Motor neuron (in vitro differentiated cells): ENCODE results near the gene ZNF212. TPM values are rescaled to one million over a fixed set of nuclear protein-coding genes. Genes with fewer than 3 reads are reported as not detected.
"Not testable (repeated sequence)": the region's sequence is repeated elsewhere in the genome, so short reads cannot be mapped to it uniquely, and the experiment has no call there.

ENCODE experiments used
- ATAC-seq, 8 experiments: fragments of 200-7000 bp; cut with Tn5 transposase; replicated peaks in 6 of 8; 2 replicates each; pipeline ENCODE4 v1.8.0; 2021; ENCODE audit warnings: mild to moderate bottlenecking in 8 of 8, moderate library complexity in 8 of 8
- H3K27ac ChIP-seq, 2 donors: fragments of 250-450 bp; sonication (Bioruptor Pico); 2 replicates each; pipeline ENCODE4 v1.9.0; 2021; ENCODE audit warnings: antibody characterized with exemption in 2 of 2, mild to moderate bottlenecking in 2 of 2, moderate library complexity in 1 of 2
- H3K4me1 ChIP-seq, 2 donors: fragments of 250-450 bp; sonication (Bioruptor Pico); replicated peaks in 1 of 2; 2 replicates each; pipeline ENCODE4 v1.6.1; 2021; ENCODE audit warnings: antibody characterized with exemption in 2 of 2, mild to moderate bottlenecking in 2 of 2, moderate library complexity in 1 of 2
- H3K4me3 ChIP-seq, 5 donors: fragments of 250-450 bp; sonication (Bioruptor Pico); 2 replicates each; pipeline ENCODE4 v1.9.0; 2021; ENCODE audit warnings: antibody characterized with exemption in 5 of 5, mild to moderate bottlenecking in 5 of 5, moderate library complexity in 4 of 5
- WGBS, 10 experiments: fragments of 450-650 bp; shearing (Covaris generic); methylation state at CpG; one replicate each; pipeline ENCODE4 v1.0.0; 2022; 5-methylcytosine and 5-hydroxymethylcytosine counted together
- in situ Hi-C, 9 experiments: fragments of 400-800 bp; cut with MboI; loops; one replicate each; pipeline ENCODE4 v1.15.0; 2021; ENCODE audit warnings: low sequenced_read_pairs in 9 of 9, low pct_unique_long_range_greater_than_20kb in 2 of 9; ENCODE audit not compliant: unreplicated experiment in 9 of 9
- total RNA-seq, 8 experiments: library from RNA; unstranded; fragments of 300-600 nt; gene quantifications; 2 replicates each; pipeline versions ENCODE4 v1.2.3 to v1.2.4, GENCODE V29; 2022

The ZNF212 gene
- total RNA-seq, 8 experiments from 2014 or later: 3.9 to 10.2 (median 6.5) TPM

DNA sequence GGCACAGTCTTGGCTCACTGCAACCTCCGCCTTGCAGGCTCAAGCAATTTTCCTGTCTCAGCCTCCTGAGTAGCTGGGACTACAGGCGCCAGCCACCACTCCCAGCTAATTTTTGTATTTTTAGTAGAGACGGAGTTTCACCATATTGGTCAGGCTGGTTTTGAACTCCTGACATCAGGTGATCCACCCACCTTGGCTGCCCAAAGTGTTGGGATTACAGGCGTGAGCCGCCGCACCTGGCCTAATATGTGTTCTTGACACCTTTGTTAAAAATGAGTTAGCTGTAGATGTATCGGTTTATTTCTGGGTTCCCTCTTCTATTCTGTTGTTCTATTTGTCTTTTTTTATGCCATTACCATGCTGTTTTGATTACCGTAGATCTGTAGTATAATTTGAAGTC lies 35.0 kb downstream of the ZNF212 start:
- H3K4me3 ChIP-seq, in situ Hi-C loops, ATAC-seq, H3K27ac ChIP-seq, H3K4me1 ChIP-seq: not testable (repeated sequence)
- 89 to 100% (median 95%) methylated on average over 1 to 7 of the region's 8 CpGs for WGBS, 10 experiments

- in situ Hi-C loops: no loop called here
- H3K4me3 ChIP-seq: no peak overlapping the region
- no peaks in the 10 kb centered on the region for H3K4me1 ChIP-seq
- WGBS, 10 experiments: 93 to 100% (median 97%) methylated on average over 2 to 7 of the region's 9 CpGs; no CpG with 5 or more reads in 2 of the 10 experiments
- no peak for ATAC-seq
- H3K27ac ChIP-seq: no peak overlapping the region
Observed at GRCh38 chr7:149277871-149278270, 38.4 kb downstream of the ZNF212 start.

DNA sequence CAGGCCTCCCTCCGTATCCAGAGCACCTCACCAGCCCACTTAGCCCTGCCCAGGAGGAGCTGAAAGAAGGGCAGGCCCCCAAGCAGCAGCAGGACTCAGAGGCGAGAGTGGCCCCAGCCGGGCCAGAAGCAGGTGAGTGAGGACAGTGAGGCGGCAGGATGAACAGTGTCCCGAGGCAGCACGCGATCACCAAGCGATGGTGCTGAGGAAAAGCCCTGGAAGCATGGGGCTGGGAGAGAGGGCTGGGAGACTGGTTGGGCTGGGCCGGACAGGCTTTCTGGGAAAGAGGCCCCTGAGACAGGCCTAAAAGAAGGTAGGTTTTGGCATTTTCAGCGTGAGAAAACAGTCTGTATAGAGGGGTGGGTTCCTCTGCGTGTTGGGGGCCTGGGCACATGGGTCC lies 38.9 kb downstream of the ZNF212 start:
- in situ Hi-C loops: no loop called here
- H3K4me1 ChIP-seq: no peaks in the 10 kb centered on the region
- no peak overlapping the region for H3K4me3 ChIP-seq
- no peak overlapping the region for H3K27ac ChIP-seq
- 90 to 100% (median 99%) methylated on average over 1 to 9 of the region's 11 CpGs; no CpG with 5 or more reads in 5 of the 10 experiments for WGBS, 10 experiments
- no peak for ATAC-seq

GRCh38 chr7:149279111-149279743 lies 39.8 kb downstream of the ZNF212 start:
- WGBS, 10 experiments: 80 to 98% (median 91%) methylated on average over 1 to 9 of the region's 17 CpGs; no CpG with 5 or more reads in 4 of the 10 experiments
- in situ Hi-C loops: no loop called here
- Histone ChIP-seq H3K4me1 (no peaks in the 10 kb centered on the region), H3K27ac (no peak overlapping the region), H3K4me3 (no peak overlapping the region)
- ATAC-seq: no peak

DNA sequence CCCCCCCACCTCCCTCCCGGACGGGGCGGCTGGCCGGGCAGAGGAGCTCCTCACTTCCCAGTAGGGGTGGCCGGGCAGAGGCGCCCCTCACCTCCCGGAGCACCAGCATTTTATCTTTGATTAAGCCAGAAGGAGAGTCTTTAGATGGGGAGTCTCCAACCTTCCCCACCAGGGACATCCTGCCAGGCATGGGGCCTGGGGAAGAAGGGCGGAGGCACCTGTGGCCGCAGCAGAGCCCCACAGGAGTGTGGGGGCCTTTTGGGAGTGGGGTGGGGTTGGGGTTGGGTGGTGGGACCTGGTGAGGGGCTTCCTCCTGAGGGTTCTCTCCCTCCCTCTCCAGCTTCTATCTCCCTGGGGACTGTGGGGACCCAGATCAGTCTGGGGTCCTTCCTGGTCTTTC lies 40.7 kb downstream of the ZNF212 start:
- H3K4me3 ChIP-seq: no peak overlapping the region
- H3K4me1 ChIP-seq: no peaks in the 10 kb centered on the region
- H3K27ac ChIP-seq: no peak overlapping the region
- in situ Hi-C loops: no loop called here
- no peak for ATAC-seq
- WGBS, 10 experiments: no CpG with 5 or more reads among the region's 9 CpGs

DNA sequence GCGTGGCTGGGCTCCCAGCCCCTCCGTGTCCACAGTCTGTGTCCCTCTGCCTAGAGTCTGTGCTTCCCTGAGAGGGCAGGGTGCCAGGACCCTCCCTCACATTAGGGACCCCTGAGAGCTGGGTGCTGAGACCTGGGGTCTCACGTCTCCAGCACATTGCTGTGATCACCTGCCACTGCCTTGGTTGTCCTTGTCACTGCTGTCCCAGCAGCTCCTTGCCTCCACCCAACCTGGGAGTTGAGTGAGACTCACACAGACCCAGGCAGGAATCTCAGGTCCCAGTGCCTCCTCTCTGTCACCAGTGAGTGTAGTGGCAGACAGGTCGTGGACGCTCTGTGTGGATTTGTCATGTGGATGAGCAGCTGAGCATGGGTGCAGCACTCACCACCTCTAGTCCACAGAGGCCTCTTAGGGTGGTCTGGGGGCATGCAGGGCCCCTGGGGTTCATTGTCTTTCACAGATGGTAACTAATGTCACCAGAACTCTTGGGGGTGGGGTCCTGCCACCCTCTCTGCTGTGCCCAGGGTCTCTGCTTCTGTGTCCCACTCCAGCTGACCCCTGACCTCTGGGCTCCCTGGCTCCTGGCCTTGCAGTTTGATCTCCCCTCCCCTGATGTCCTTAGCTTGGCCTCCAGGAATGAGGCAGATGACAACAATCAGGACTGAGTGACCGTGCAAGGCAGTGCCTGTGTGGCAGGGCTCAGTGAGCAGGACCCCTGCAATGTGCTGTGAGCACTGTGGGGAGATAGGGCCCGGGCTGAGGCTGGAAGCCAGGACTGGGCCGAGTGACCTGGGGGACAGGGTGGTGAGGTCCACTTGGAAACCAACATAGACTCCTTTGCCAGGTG lies 41.4 kb downstream of the ZNF212 start:
- in situ Hi-C loops: no loop called here
- Histone ChIP-seq H3K4me1 (peaks cover 0 to 2% of the 10 kb centered on the region in 2 donors), H3K27ac (no peak overlapping the region), H3K4me3 (no peak overlapping the region)
- no peak for ATAC-seq
- WGBS, 10 experiments: 80 to 100% methylated on average over 2 to 3 of the region's 8 CpGs; no CpG with 5 or more reads in 8 of the 10 experiments

GRCh38 chr7:149281508-149282330 lies 42.3 kb downstream of the ZNF212 start:
- 96 to 100% methylated on average over 2 to 5 of the region's 59 CpGs; no CpG with 5 or more reads in 8 of the 10 experiments for WGBS, 10 experiments
- no peak for ATAC-seq
- in situ Hi-C loops: no loop called here

GRCh38 chr7:149282331-149282655 lies 42.8 kb downstream of the ZNF212 start:
- WGBS, 10 experiments: 72 to 100% (median 94%) methylated on average over 1 to 4 of the region's 5 CpGs; no CpG with 5 or more reads in 4 of the 10 experiments
- ATAC-seq: no peak
- in situ Hi-C loops: no loop called here
- H3K4me1 ChIP-seq: peaks cover 3 to 7% of the 10 kb centered on the region in 2 donors
- no peak overlapping the region for H3K4me3 ChIP-seq
- no peak overlapping the region for H3K27ac ChIP-seq

More at GRCh38 chr7:149281508-149282330, 42.3 kb downstream of the ZNF212 start:
- H3K4me3 ChIP-seq: no peak overlapping the region
- H3K4me1 ChIP-seq: peaks cover 3 to 7% of the 10 kb centered on the region in 2 donors
- H3K27ac ChIP-seq: no peak overlapping the region

DNA sequence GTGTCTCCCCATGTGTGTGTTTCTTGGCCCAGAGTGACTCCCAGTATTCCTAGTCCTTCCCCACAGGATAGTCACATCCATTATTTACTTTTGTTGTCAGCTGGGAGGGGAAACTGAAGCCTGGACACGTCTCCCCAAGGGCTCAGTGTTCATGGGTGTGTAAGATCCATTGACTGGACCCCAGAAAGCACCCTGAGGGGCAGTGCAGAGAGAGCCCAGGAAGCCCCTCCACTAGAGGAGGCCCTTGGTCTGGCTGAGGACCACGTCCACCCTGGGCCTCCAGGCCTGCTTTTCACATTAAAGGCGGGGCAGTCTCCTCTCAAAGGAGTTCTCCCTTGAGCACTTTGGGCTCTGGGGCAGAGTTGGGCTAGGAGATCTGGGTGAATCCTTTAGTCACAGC lies 43.9 kb downstream of the ZNF212 start:
- in situ Hi-C loops: no loop called here
- no peak for ATAC-seq

DNA sequence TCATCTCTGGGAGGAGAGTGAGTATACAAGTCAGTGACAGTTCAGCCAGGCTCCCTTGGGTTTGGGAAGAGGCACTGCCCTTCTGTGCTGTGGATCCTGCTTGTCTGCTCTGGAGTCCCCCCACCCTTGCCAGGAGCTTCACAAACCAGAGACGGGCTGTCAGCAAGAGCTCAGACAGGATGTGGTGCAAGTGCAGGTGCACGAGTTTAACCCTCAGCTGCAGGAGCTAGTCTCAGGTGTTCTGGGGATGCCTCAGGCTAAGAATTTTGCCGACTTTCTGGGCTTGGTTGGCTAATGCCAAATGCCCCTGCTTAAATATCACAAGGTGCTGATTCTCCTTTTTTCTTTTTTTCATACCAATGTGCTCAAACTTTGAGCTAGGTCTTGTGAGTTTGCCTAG lies 44.9 kb downstream of the ZNF212 start:
- Histone ChIP-seq H3K4me3 (no peak overlapping the region), H3K4me1 (peaks cover 3 to 7% of the 10 kb centered on the region in 2 donors), H3K27ac (no peak overlapping the region)
- WGBS, 10 experiments: 17 to 100% (median 50%) methylated on average over 1 to 2 of the region's 3 CpGs; no CpG with 5 or more reads in 3 of the 10 experiments
- in situ Hi-C loops: no loop called here
- ATAC-seq: no peak

More for the DNA sequence above, 43.9 kb downstream of the ZNF212 start:
- Histone ChIP-seq H3K27ac (no peak overlapping the region), H3K4me1 (peaks cover 3 to 7% of the 10 kb centered on the region in 2 donors), H3K4me3 (no peak overlapping the region)
- WGBS, 10 experiments: 100% methylated on average over 1 of the region's 3 CpGs; no CpG with 5 or more reads in 9 of the 10 experiments

GRCh38 chr7:149284850-149285585 lies 45.6 kb downstream of the ZNF212 start:
- Histone ChIP-seq H3K4me1 (peaks cover 3 to 7% of the 10 kb centered on the region in 2 donors), H3K4me3 (peak overlapping the region; percentile 46 to 75 (median 60)), H3K27ac (peak overlapping the region; percentile 51 to 66)
- peak; percentile 91 to 98 (median 96) for ATAC-seq
- in situ Hi-C loops: no loop called here
- 0 to 34% (median 9%) methylated on average over 1 to 19 of the region's 66 CpGs; no CpG with 5 or more reads in 4 of the 10 experiments for WGBS, 10 experiments

- Histone ChIP-seq H3K4me1 (peaks cover 3 to 7% of the 10 kb centered on the region in 2 donors), H3K4me3 (peak overlapping the region; percentile 46 to 75 (median 60)), H3K27ac (peak overlapping the region; percentile 51 to 66)
- WGBS, 10 experiments: 0 to 10% (median 3%) methylated on average over 1 to 8 of the region's 11 CpGs; no CpG with 5 or more reads in 7 of the 10 experiments
- peak; percentile 32 to 53 (median 42) for ATAC-seq
- in situ Hi-C loops: no loop called here
Observed at GRCh38 chr7:149285603-149286002, 46.2 kb downstream of the ZNF212 start.
